GM12878 (cell line): Measurements from ENCODE around the gene LRP1. TPM values are rescaled to one million over a fixed set of nuclear protein-coding genes. Genes with fewer than 3 reads are reported as not detected.

ENCODE experiments used
- ATAC-seq: fragments of 200-7000 bp; cut with Tn5 transposase; 3 replicates; pipeline ENCODE4 v1.9.1; 2020; ENCODE audit warnings: mild to moderate bottlenecking, moderate library complexity
- BruUV-seq: library from RNA; stranded (reverse); fragments of 400-500 nt; replicated peaks from 2 replicates; lab custom pipeline; 2021; lab: Mats Ljungman, UMichigan
- CTCF ChIA-PET: fragments of 300-600 bp; sonication (Branson Sonifier 250); formaldehyde crosslinking; extraction: SDS; loops from one replicate; lab custom pipeline; 2021; ENCODE audit warnings: inconsistent platforms; lab: Yijun Ruan, JAX
- POLR2A ChIA-PET: fragments of 350-600 bp; formaldehyde crosslinking; extraction: SDS; loops from one replicate; lab custom pipeline; 2021; ENCODE audit warnings: inconsistent platforms; lab: Charles Lee
- RAD21 ChIA-PET: fragments of 300-600 bp; sonication (Branson Sonifier 250); formaldehyde crosslinking; loops from one replicate; lab custom pipeline; 2023; ENCODE audit warnings: antibody characterized with exemption; ENCODE audit not compliant: unreplicated experiment; lab: Charles Lee
- SMC1A ChIA-PET: fragments of 300-600 bp; sonication (Branson Sonifier 250); formaldehyde crosslinking; loops from one replicate; lab custom pipeline; 2023; ENCODE audit not compliant: unreplicated experiment, uncharacterized antibody; lab: Charles Lee
- DNase-seq: peaks from one replicate; pipeline ENCODE4 v3.0.0-alpha.2; 2011; ENCODE audit warnings: low read depth, low spot score
- FAIRE-seq: peaks from 3 replicates; lab custom pipeline; 2011; peaks lifted over from hg19 to GRCh38; lab: Jason Lieb, UNC
- H2AFZ ChIP-seq: 2 replicates; pipeline ENCODE4 v1.6.0; 2011; ENCODE audit warnings: low read depth, low read length, control low read depth; ENCODE audit not compliant: control insufficient read depth
- H3K27ac ChIP-seq: 2 replicates; pipeline ENCODE4 v1.5.1; 2011; ENCODE audit warnings: control low read depth; ENCODE audit not compliant: control insufficient read depth, insufficient read depth
- H3K27me3 ChIP-seq, 2 experiments: replicated peaks in 1 of 2; 2 replicates each; pipeline versions ENCODE4 v1.6.0 to v1.6.1; 2011; ENCODE audit warnings: low read length in 1 of 2; ENCODE audit not compliant: control insufficient read depth in 2 of 2, insufficient read depth in 2 of 2
- H3K36me3 ChIP-seq, 2 experiments: 2 replicates each; pipeline ENCODE4 v1.5.1; 2011; ENCODE audit warnings: low read length in 1 of 2; ENCODE audit not compliant: control insufficient read depth in 2 of 2, insufficient read depth in 2 of 2
- H3K4me1 ChIP-seq: 2 replicates; pipeline ENCODE4 v1.6.1; 2011; ENCODE audit warnings: mild to moderate bottlenecking, low read length, moderate library complexity, mixed read lengths; ENCODE audit not compliant: control insufficient read depth, insufficient read depth
- H3K4me2 ChIP-seq: 2 replicates; pipeline ENCODE4 v1.6.0; 2011; ENCODE audit warnings: control low read depth; ENCODE audit not compliant: control insufficient read depth, insufficient read depth
- H3K4me3 ChIP-seq: fragments of 200-600 bp; sonication (generic); 2 replicates; pipeline ENCODE4 v1.5.1; 2016
- H3K79me2 ChIP-seq: 2 replicates; pipeline ENCODE4 v1.6.0; 2011; ENCODE audit warnings: low read length; ENCODE audit not compliant: control insufficient read depth, insufficient read depth
- H3K9ac ChIP-seq: 2 replicates; pipeline ENCODE4 v1.8.0; 2011; ENCODE audit warnings: low read length, control low read depth, mixed read lengths; ENCODE audit not compliant: control insufficient read depth, insufficient read depth
- H3K9me3 ChIP-seq: replicated peaks from 3 replicates; pipeline ENCODE4 v1.5.1; 2011; ENCODE audit warnings: mild to moderate bottlenecking, low read length; ENCODE audit not compliant: control insufficient read depth, insufficient read depth
- H4K20me1 ChIP-seq: 2 replicates; pipeline ENCODE4 v1.6.0; 2011; ENCODE audit not compliant: control insufficient read depth, insufficient read depth
- BCL11A ChIP-seq: IDR thresholded peaks from 2 replicates; pipeline ENCODE4 v1.6.1; 2011; ENCODE audit warnings: low read depth, low read length
- BMI1 ChIP-seq: fragments of 450-650 bp; IDR thresholded peaks from 2 replicates; pipeline ENCODE4 v1.6.1; 2016; ENCODE audit warnings: mild to moderate bottlenecking, moderate library complexity, borderline replicate concordance
- CREM ChIP-seq: IDR thresholded peaks from 2 replicates; pipeline ENCODE4 v1.6.1; 2014; ENCODE audit warnings: antibody characterized with exemption, low read depth
- MLLT1 ChIP-seq: fragments of 450-650 bp; IDR thresholded peaks from 2 replicates; pipeline ENCODE4 v1.6.1; 2016; ENCODE audit warnings: mild to moderate bottlenecking
- NFYB ChIP-seq: IDR thresholded peaks from 2 replicates; pipeline ENCODE4 v1.6.1; 2011; ENCODE audit warnings: low read depth, mild to moderate bottlenecking, low read length, improper control_type of control experiment, moderate library complexity; ENCODE audit not compliant: insufficient read depth
- NR2F1 ChIP-seq: fragments of 450-650 bp; conservative IDR thresholded peaks from 2 replicates; pipeline ENCODE4 v1.6.1; 2017; ENCODE audit warnings: mild to moderate bottlenecking
- RAD51 ChIP-seq: fragments of 450-650 bp; IDR thresholded peaks from 2 replicates; pipeline ENCODE4 v1.6.1; 2016; ENCODE audit warnings: moderate library complexity, mild to moderate bottlenecking, inconsistent platforms
- SP1 ChIP-seq: IDR thresholded peaks from one replicate; pipeline ENCODE4 v1.6.1; 2011; ENCODE audit warnings: low read depth, low read length
- TAF1 ChIP-seq: IDR thresholded peaks from 2 replicates; pipeline ENCODE4 v1.6.1; 2011; ENCODE audit warnings: mild to moderate bottlenecking, low read depth, low read length, borderline replicate concordance
- ZNF24 ChIP-seq: fragments of 450-650 bp; IDR thresholded peaks from 2 replicates; pipeline ENCODE4 v1.6.1; 2017; ENCODE audit warnings: antibody characterized with exemption, mild to moderate bottlenecking
- WGBS: methylation state at CpG from one replicate; pipeline ENCODE4 v1.1.6; 2016; ENCODE audit warnings: low lambda C conversion rate; ENCODE audit not compliant: insufficient replicate concordance, insufficient coverage; ENCODE audit errors: missing lambda C conversion rate; 5-methylcytosine and 5-hydroxymethylcytosine counted together
- in situ Hi-C: fragments of 300-500 bp; cut with MboI; formaldehyde crosslinking; loops from 9 replicates; pipeline ENCODE4 v1.14.3; 2018; ENCODE audit warnings: mixed read lengths
- intact Hi-C: fragments of 100-400 bp; cut with micrococcal nuclease; formaldehyde crosslinking; loops from one replicate; pipeline ENCODE4 v1.14.2; 2022; ENCODE audit not compliant: unreplicated experiment
- polyA plus RNA-seq, 11 experiments: library from polyadenylated mRNA; depleted of rRNA in 4 of 11; unstranded in 6 of 11; stranded (reverse) in 5 of 11; fragments of >200 nt; fragmentation: Nextera tagmentation in 4 of 11; fragmentation: Illumina TruSeq in 1 of 11; extraction: Ambion mirVana in 4 of 11; extraction: Trizol in 1 of 11; gene quantifications; 1 replicate in 1 of 11; 2 replicates in 10 of 11; pipeline versions ENCODE4 v1.2.1 to v1.2.3, GENCODE V29; 2011 to 2016; ENCODE audit warnings: inconsistent platforms in 2 of 11, missing spikeins in 2 of 11, low read depth in 1 of 11
- total RNA-seq, 4 experiments: library from RNA; depleted of rRNA in 3 of 4; stranded (reverse); fragments of >200 nt in 3 of 4; fragmentation: Illumina TruSeq in 1 of 4; extraction: Trizol in 1 of 4; gene quantifications; 2 replicates each; pipeline versions ENCODE4 v1.2.1 to v1.2.3, GENCODE V29; 2013 to 2021
- TF ChIP-seq, protein P1 (sequence below): IDR thresholded peaks from 2 replicates; pipeline ENCODE4 v1.6.1; 2012; ENCODE audit warnings: low read depth, low read length, improper control_type of control experiment
- TF ChIP-seq, protein P2 (sequence below): IDR thresholded peaks from 2 replicates; pipeline ENCODE4 v1.6.1; 2011; ENCODE audit warnings: low read depth, mild to moderate bottlenecking, low read length, moderate library complexity, borderline replicate concordance; ENCODE audit errors: extremely low read depth

LRP1 gene
- total and polyA plus RNA-seq, 10 of the 15 experiments (the other 5 are each of a cell fraction or from before 2014, with no cell fraction given), result under 0.01 to 1.1 (median 0.20) TPM; not detected in 2

GRCh38 chr12:57232156-57232756, 104.0 kb downstream of the LRP1 start:
- Histone ChIP-seq H3K27me3 (no peaks in the 10 kb centered on the region), H2AFZ (no peak overlapping the region), H3K4me2 (no peak overlapping the region), H3K4me3 (no peak overlapping the region), H3K9ac (no peak overlapping the region), H3K9me3 (no peaks in the 10 kb centered on the region), H4K20me1 (no peaks in the 10 kb centered on the region), H3K4me1 (peaks cover 19% of the 10 kb centered on the region), H3K36me3 (peaks cover 23 to 28% of the 10 kb centered on the region in 2 experiments), H3K79me2 (peaks cover 22% of the 10 kb centered on the region), H3K27ac (no peak overlapping the region)
- ChIA-PET POLR2A (interaction anchor here (0.5 kb wide), 1 partner anchor 21 kb away, joined by 3 read pairs; no protein-coding TSS in a partner anchor), RAD21 (interaction anchor here (1.3 kb wide), 1 partner anchor 11 kb away, joined by 4 read pairs; no protein-coding TSS in a partner anchor), SMC1A (no interaction called here), CTCF (interaction anchor here (0.6 to 6.9 kb wide), 6 partner anchors 11 to 535 kb away, joined by 3 to 124 read pairs (median 4); no protein-coding TSS in a partner anchor)
- intact Hi-C loops (no loop called here), in situ Hi-C loops (no loop called here)
- BruUV-seq, result no TSS peak
- ATAC-seq (no peak), FAIRE-seq (no peak), DNase-seq (no peak)
- TF ChIP-seq, protein P1, sequence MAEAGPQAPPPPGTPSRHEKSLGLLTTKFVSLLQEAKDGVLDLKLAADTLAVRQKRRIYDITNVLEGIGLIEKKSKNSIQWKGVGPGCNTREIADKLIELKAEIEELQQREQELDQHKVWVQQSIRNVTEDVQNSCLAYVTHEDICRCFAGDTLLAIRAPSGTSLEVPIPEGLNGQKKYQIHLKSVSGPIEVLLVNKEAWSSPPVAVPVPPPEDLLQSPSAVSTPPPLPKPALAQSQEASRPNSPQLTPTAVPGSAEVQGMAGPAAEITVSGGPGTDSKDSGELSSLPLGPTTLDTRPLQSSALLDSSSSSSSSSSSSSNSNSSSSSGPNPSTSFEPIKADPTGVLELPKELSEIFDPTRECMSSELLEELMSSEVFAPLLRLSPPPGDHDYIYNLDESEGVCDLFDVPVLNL, result no peak
- TF ChIP-seq NFYB, result no peak
- TF ChIP-seq RAD51, result no peak
- no peak for TF ChIP-seq ZNF24
- TF ChIP-seq TAF1, result no peak
- no peak for TF ChIP-seq BMI1
- TF ChIP-seq CREM, result no peak
- TF ChIP-seq, protein P2, sequence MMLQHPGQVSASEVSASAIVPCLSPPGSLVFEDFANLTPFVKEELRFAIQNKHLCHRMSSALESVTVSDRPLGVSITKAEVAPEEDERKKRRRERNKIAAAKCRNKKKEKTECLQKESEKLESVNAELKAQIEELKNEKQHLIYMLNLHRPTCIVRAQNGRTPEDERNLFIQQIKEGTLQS, result no peak
- TF ChIP-seq SP1, result no peak
- no peak for TF ChIP-seq BCL11A
- no peak for TF ChIP-seq NR2F1
- TF ChIP-seq MLLT1, result no peak
- WGBS, result 94% methylated on average over 19 of the region's 19 CpGs
